HepG2 (cell line): Measurements from ENCODE around the gene CAPRIN2. TPM values are rescaled to one million over a fixed set of nuclear protein-coding genes. Genes with fewer than 3 reads are reported as not detected.

Experiments
- ATAC-seq: fragments of 200-7000 bp; cut with Tn5 transposase; 3 replicates; pipeline ENCODE4 v1.9.1; 2020; ENCODE audit warnings: mild to moderate bottlenecking, moderate library complexity
- BruUV-seq: library from RNA; stranded (reverse); fragments of 400-500 nt; replicated peaks from 2 replicates; lab custom pipeline; 2021; lab: Mats Ljungman, UMichigan
- CTCF ChIA-PET: fragments of 300-600 bp; formaldehyde crosslinking; extraction: SDS; loops from one replicate; lab custom pipeline; 2021; ENCODE audit warnings: low total read pairs, inconsistent platforms, low intra/inter-chr PET ratio; lab: Yijun Ruan, JAX
- POLR2A ChIA-PET: fragments of 350-600 bp; sonication (Branson Sonifier 250); formaldehyde crosslinking; loops from one replicate; lab custom pipeline; 2020; ENCODE audit warnings: antibody characterized with exemption, inconsistent platforms; lab: Yijun Ruan, JAX
- DNase-seq: peaks from one replicate; pipeline ENCODE4 v3.0.0-alpha.2; 2015; ENCODE audit warnings: low spot score
- FAIRE-seq: peaks from 3 replicates; lab custom pipeline; 2011; peaks lifted over from hg19 to GRCh38; lab: Jason Lieb, UNC
- H2AFZ ChIP-seq: one replicate; pipeline ENCODE4 v1.6.1; 2011; ENCODE audit warnings: low read length, inconsistent platforms
- H3K27ac ChIP-seq: fragments of 300-600 bp; 3 replicates; pipeline ENCODE4 v1.8.0; 2011; ENCODE audit warnings: mixed run types, mild to moderate bottlenecking, mixed read lengths, low read length, inconsistent platforms; ENCODE audit not compliant: insufficient read depth; ENCODE audit errors: extremely low read length
- H3K27me3 ChIP-seq, 2 experiments: fragments of 200-600 bp in 1 of 2; 2 replicates in 1 of 2; 3 replicates in 1 of 2; pipeline versions ENCODE4 v1.6.0 to v1.8.0; 2011; ENCODE audit warnings: low read length in 2 of 2, mild to moderate bottlenecking in 2 of 2, moderate library complexity in 2 of 2, inconsistent platforms in 1 of 2; ENCODE audit not compliant: insufficient read depth in 2 of 2, control insufficient read depth in 1 of 2
- H3K36me3 ChIP-seq, 2 experiments: fragments of 200-600 bp in 1 of 2; replicated peaks in 1 of 2; 2 replicates in 1 of 2; 3 replicates in 1 of 2; pipeline versions ENCODE4 v1.5.1 to v1.8.0; 2011; ENCODE audit warnings: low read length in 2 of 2, inconsistent platforms in 1 of 2; ENCODE audit not compliant: insufficient read depth in 2 of 2, control insufficient read depth in 1 of 2
- H3K4me1 ChIP-seq: 2 replicates; pipeline ENCODE4 v1.5.1; 2012; ENCODE audit warnings: low read length, inconsistent platforms; ENCODE audit not compliant: insufficient read depth
- H3K4me2 ChIP-seq: 2 replicates; pipeline ENCODE4 v1.6.0; 2011; ENCODE audit warnings: low read depth, low read length, inconsistent platforms
- H3K4me3 ChIP-seq, 3 experiments: fragments of 200-600 bp in 1 of 3; sonication (generic), shearing (Covaris generic) in 1 of 3; replicated peaks in 1 of 3; 2 replicates each; pipeline ENCODE4 v1.5.1; 2011 to 2016; ENCODE audit warnings: low read length in 3 of 3, inconsistent platforms in 2 of 3, low read depth in 2 of 3, mild to moderate bottlenecking in 2 of 3, control low read depth in 1 of 3, mixed read lengths in 1 of 3; ENCODE audit not compliant: insufficient read depth in 1 of 3
- H3K79me2 ChIP-seq: one replicate; pipeline ENCODE4 v1.6.1; 2011; ENCODE audit warnings: low read length, inconsistent platforms; ENCODE audit not compliant: insufficient read depth
- H3K9ac ChIP-seq: 2 replicates; pipeline ENCODE4 v1.6.0; 2011; ENCODE audit warnings: mild to moderate bottlenecking, low read depth, low read length, inconsistent platforms; ENCODE audit not compliant: insufficient read depth
- H3K9me3 ChIP-seq: 2 replicates; pipeline ENCODE4 v1.5.1; 2012; ENCODE audit warnings: mild to moderate bottlenecking, low read length
- H4K20me1 ChIP-seq: 2 replicates; pipeline ENCODE4 v1.6.0; 2011; ENCODE audit warnings: inconsistent platforms, mild to moderate bottlenecking, low read length, moderate library complexity; ENCODE audit not compliant: insufficient read depth
- ZNF256 ChIP-seq: sonication (generic); formaldehyde crosslinking; conservative IDR thresholded peaks from 2 replicates; pipeline ENCODE4 v1.4.0; 2020; ENCODE audit warnings: missing genetic modification reagents
- ZNF891 ChIP-seq: sonication (generic); formaldehyde crosslinking; IDR thresholded peaks from 2 replicates; pipeline ENCODE4 v1.5.0; 2020; ENCODE audit warnings: mild to moderate bottlenecking, missing genetic modification reagents
- WGBS: methylation state at CpG from one replicate; pipeline ENCODE4 v1.1.6; 2017; ENCODE audit warnings: low lambda C conversion rate; 5-methylcytosine and 5-hydroxymethylcytosine counted together
- in situ Hi-C: cut with HindIII; loops from 2 replicates; pipeline ENCODE4 v1.10.0; 2017; ENCODE audit warnings: low pct_unique_long_range_greater_than_20kb; ENCODE audit not compliant: extremely low pct_ligation_motif_present
- intact Hi-C: fragments of 100-400 bp; cut with micrococcal nuclease; formaldehyde crosslinking; loops from one replicate; pipeline ENCODE4 v1.10.0; 2022; ENCODE audit not compliant: unreplicated experiment
- polyA plus RNA-seq, 8 experiments: library from polyadenylated mRNA; depleted of rRNA in 3 of 8; stranded (reverse) in 7 of 8; unstranded in 1 of 8; fragments of >200 nt; fragmentation: Illumina TruSeq in 4 of 8; extraction: Trizol in 4 of 8; gene quantifications; 2 replicates each; pipeline versions ENCODE4 v1.2.1 to v1.2.3, GENCODE V29; 2011 to 2016; ENCODE audit warnings: low read depth in 4 of 8, missing spikeins in 1 of 8, mixed read lengths in 1 of 8; ENCODE audit not compliant: insufficient read depth in 1 of 8
- total RNA-seq, 5 experiments: library from RNA; depleted of rRNA; stranded (reverse); fragments of >200 nt; fragmentation: Illumina TruSeq; extraction: Trizol; gene quantifications; 2 replicates each; pipeline ENCODE4 v1.2.3, GENCODE V29; 2016; ENCODE audit warnings: low read depth in 1 of 5
- TF ChIP-seq, protein P1 (sequence below): sonication (generic); formaldehyde crosslinking; IDR thresholded peaks from 2 replicates; pipeline ENCODE4 v1.4.0; 2020; ENCODE audit warnings: mild to moderate bottlenecking, missing genetic modification reagents, borderline replicate concordance
- TF ChIP-seq, protein P2 (sequence below): sonication (generic); formaldehyde crosslinking; IDR thresholded peaks from 2 replicates; pipeline ENCODE4 v1.4.0; 2020; ENCODE audit warnings: missing genetic modification reagents, borderline replicate concordance

Gene CAPRIN2
- total and polyA plus RNA-seq, 2 of the 13 experiments (the other 11 are each of a cell fraction or from before 2014, with no cell fraction given), result 21.7 to 30.6 TPM

GRCh38 chr12:30794020-30794419, 39.3 kb upstream of the CAPRIN2 start:
- in situ Hi-C loops (no loop called here), intact Hi-C loops (loop anchor here (10.0 kb wide), 1 partner anchor 99 kb away; the partner anchor contains the start of gene IPO8)
- Histone ChIP-seq H3K4me1 (peaks cover 35% of the 10 kb centered on the region), H3K79me2 (no peaks in the 10 kb centered on the region), H3K36me3 (no peaks in the 10 kb centered on the region), H3K4me2 (no peak overlapping the region), H3K9me3 (no peaks in the 10 kb centered on the region), H3K4me3 (no peak overlapping the region), H2AFZ (no peak overlapping the region), H3K27me3 (no peaks in the 10 kb centered on the region), H4K20me1 (no peaks in the 10 kb centered on the region), H3K27ac (no peak overlapping the region), H3K9ac (no peak overlapping the region)
- FAIRE-seq (no peak), ATAC-seq (no peak), DNase-seq (no peak)
- TF ChIP-seq ZNF256 (no peak), ZNF891 (CRISPR knock-in tag) (no peak)
- TF ChIP-seq, protein P1, sequence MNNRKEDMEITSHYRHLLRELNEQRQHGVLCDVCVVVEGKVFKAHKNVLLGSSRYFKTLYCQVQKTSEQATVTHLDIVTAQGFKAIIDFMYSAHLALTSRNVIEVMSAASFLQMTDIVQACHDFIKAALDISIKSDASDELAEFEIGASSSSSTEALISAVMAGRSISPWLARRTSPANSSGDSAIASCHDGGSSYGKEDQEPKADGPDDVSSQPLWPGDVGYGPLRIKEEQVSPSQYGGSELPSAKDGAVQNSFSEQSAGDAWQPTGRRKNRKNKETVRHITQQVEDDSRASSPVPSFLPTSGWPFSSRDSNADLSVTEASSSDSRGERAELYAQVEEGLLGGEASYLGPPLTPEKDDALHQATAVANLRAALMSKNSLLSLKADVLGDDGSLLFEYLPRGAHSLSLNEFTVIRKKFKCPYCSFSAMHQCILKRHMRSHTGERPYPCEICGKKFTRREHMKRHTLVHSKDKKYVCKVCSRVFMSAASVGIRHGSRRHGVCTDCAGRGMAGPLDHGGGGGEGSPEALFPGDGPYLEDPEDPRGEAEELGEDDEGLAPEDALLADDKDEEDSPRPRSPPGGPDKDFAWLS (CRISPR knock-in tag), result no peak
- TF ChIP-seq, protein P2, sequence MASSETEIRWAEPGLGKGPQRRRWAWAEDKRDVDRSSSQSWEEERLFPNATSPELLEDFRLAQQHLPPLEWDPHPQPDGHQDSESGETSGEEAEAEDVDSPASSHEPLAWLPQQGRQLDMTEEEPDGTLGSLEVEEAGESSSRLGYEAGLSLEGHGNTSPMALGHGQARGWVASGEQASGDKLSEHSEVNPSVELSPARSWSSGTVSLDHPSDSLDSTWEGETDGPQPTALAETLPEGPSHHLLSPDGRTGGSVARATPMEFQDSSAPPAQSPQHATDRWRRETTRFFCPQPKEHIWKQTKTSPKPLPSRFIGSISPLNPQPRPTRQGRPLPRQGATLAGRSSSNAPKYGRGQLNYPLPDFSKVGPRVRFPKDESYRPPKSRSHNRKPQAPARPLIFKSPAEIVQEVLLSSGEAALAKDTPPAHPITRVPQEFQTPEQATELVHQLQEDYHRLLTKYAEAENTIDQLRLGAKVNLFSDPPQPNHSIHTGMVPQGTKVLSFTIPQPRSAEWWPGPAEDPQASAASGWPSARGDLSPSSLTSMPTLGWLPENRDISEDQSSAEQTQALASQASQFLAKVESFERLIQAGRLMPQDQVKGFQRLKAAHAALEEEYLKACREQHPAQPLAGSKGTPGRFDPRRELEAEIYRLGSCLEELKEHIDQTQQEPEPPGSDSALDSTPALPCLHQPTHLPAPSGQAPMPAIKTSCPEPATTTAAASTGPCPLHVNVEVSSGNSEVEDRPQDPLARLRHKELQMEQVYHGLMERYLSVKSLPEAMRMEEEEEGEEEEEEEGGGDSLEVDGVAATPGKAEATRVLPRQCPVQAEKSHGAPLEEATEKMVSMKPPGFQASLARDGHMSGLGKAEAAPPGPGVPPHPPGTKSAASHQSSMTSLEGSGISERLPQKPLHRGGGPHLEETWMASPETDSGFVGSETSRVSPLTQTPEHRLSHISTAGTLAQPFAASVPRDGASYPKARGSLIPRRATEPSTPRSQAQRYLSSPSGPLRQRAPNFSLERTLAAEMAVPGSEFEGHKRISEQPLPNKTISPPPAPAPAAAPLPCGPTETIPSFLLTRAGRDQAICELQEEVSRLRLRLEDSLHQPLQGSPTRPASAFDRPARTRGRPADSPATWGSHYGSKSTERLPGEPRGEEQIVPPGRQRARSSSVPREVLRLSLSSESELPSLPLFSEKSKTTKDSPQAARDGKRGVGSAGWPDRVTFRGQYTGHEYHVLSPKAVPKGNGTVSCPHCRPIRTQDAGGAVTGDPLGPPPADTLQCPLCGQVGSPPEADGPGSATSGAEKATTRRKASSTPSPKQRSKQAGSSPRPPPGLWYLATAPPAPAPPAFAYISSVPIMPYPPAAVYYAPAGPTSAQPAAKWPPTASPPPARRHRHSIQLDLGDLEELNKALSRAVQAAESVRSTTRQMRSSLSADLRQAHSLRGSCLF (CRISPR knock-in tag), result no peak
- ChIA-PET CTCF (no interaction called here), POLR2A (interaction anchor here (1.3 kb wide), 1 partner anchor 48 kb away, joined by 3 read pairs; no protein-coding TSS in a partner anchor)
- no TSS peak for BruUV-seq
- 61% methylated on average over 3 of the region's 3 CpGs for WGBS
